RWPE1 (cell line): ENCODE data around the gene CALML5.

Experiments used
- CTCF ChIA-PET: fragments of 350-600 bp; sonication (Branson Sonifier 250); formaldehyde crosslinking; extraction: SDS; loops from one replicate; lab custom pipeline; 2021; lab: Yijun Ruan, JAX
- POLR2A ChIA-PET: fragments of 400-600 bp; formaldehyde crosslinking; extraction: SDS; loops from one replicate; lab custom pipeline; 2020; ENCODE audit warnings: antibody characterized with exemption; ENCODE audit not compliant: low non-redundant PET; lab: Yijun Ruan, JAX
- DNase-seq: peaks from one replicate; pipeline ENCODE4 v3.0.0; 2012; ENCODE audit warnings: low spot score
- H3K27ac ChIP-seq: fragments of 450-650 bp; 2 replicates; pipeline ENCODE4 v1.5.1; 2017
- CTCF ChIP-seq: fragments of 450-650 bp; conservative IDR thresholded peaks from 2 replicates; pipeline ENCODE4 v1.5.1; 2017; ENCODE audit warnings: low read depth, mild to moderate bottlenecking

The CALML5 gene

GRCh38 chr10:5509236-5509635 is 9.9 kb upstream of the CALML5 start:
- ChIA-PET CTCF (no interaction called here), POLR2A (no interaction called here)

GRCh38 chr10:5508786-5509185 is 9.4 kb upstream of the CALML5 start:
- H3K27ac ChIP-seq = no peak overlapping the region
- TF ChIP-seq CTCF = no peak
- ChIA-PET POLR2A (no interaction called here), CTCF (interaction anchor here (0.6 kb wide), 1 partner anchor 29 kb away, joined by 5 read pairs; no protein-coding TSS in a partner anchor)
- no peak for DNase-seq

More at GRCh38 chr10:5509236-5509635, 9.9 kb upstream of the CALML5 start:
- TF ChIP-seq CTCF = no peak
- no peak for DNase-seq
- no peak overlapping the region for H3K27ac ChIP-seq

- POLR2A ChIA-PET = no interaction called here
- no peak for DNase-seq
These were observed 8.8 kb upstream of the CALML5 start for GRCh38 chr10:5508161-5508604.

GRCh38 chr10:5507649-5508131 is 8.3 kb upstream of the CALML5 start:
- ChIA-PET POLR2A (no interaction called here), CTCF (no interaction called here)
- peak overlapping the region; percentile 69 for H3K27ac ChIP-seq
- DNase-seq = no peak
- TF ChIP-seq CTCF = no peak

More at GRCh38 chr10:5508161-5508604, 8.8 kb upstream of the CALML5 start:
- no peak for TF ChIP-seq CTCF
- CTCF ChIA-PET = interaction anchor here (0.6 kb wide), 1 partner anchor 30 kb away, joined by 5 read pairs; no protein-coding TSS in a partner anchor
- peak overlapping the region; percentile 69 for H3K27ac ChIP-seq

- POLR2A ChIA-PET = no interaction called here
- CTCF ChIA-PET = interaction anchor here (0.6 kb wide), 1 partner anchor 49 kb away, joined by 3 read pairs; no protein-coding TSS in a partner anchor
- no peak for DNase-seq
- H3K27ac ChIP-seq = peak overlapping the region; percentile 69
- TF ChIP-seq CTCF = no peak
These were observed 7.6 kb upstream of the CALML5 start for GRCh38 chr10:5506751-5507648.

- DNase-seq = no peak
- CTCF ChIA-PET = interaction anchor here (0.6 kb wide), 1 partner anchor 50 kb away, joined by 3 read pairs; no protein-coding TSS in a partner anchor
- no peak for TF ChIP-seq CTCF
- POLR2A ChIA-PET = no interaction called here
- H3K27ac ChIP-seq = peak overlapping the region; percentile 69
These were observed 6.9 kb upstream of the CALML5 start for GRCh38 chr10:5506246-5506645.
